Kidney (tissue), 14 donors: ENCODE measurements around the gene USP16. TPM values are rescaled to one million over a fixed set of nuclear protein-coding genes. Genes with fewer than 3 reads are reported as not detected.

ENCODE experiments used
- DNase-seq, 5 donors: peaks; one replicate each; pipeline ENCODE4 v3.0.0-alpha.2; 2013 to 2020
- FAIRE-seq: peaks from 2 replicates; lab custom pipeline; 2012; peaks lifted over from hg19 to GRCh38; lab: Jason Lieb, UNC
- H3K27ac ChIP-seq, 2 donors: one replicate each; pipeline ENCODE4 v1.7.0; 2013; ENCODE audit warnings: low read depth in 2 of 2, low read length in 2 of 2, inconsistent platforms in 1 of 2
- H3K27me3 ChIP-seq: one replicate; pipeline ENCODE4 v1.7.1; 2013; ENCODE audit warnings: low read length, inconsistent platforms; ENCODE audit not compliant: control insufficient read depth, insufficient read depth
- H3K36me3 ChIP-seq, 3 donors: one replicate each; pipeline versions ENCODE4 v1.7.0 to v1.7.1; 2013; ENCODE audit warnings: low read length in 3 of 3, control low read depth in 1 of 3, inconsistent platforms in 1 of 3; ENCODE audit not compliant: insufficient read depth in 3 of 3, control insufficient read depth in 2 of 3
- H3K4me1 ChIP-seq, 3 donors: one replicate each; pipeline versions ENCODE4 v1.7.0 to v1.7.1; 2013; ENCODE audit warnings: low read length in 3 of 3, inconsistent platforms in 1 of 3, low read depth in 1 of 3; ENCODE audit not compliant: control insufficient read depth in 2 of 3, insufficient read depth in 2 of 3
- H3K4me3 ChIP-seq, 3 donors: one replicate each; pipeline versions ENCODE4 v1.7.0 to v1.8.1; 2013; ENCODE audit warnings: low read length in 3 of 3, control low read depth in 1 of 3, inconsistent platforms in 1 of 3
- H3K9ac ChIP-seq, 3 donors: one replicate each; pipeline versions ENCODE4 v1.7.0 to v1.7.1; 2013; ENCODE audit warnings: low read length in 3 of 3, control low read depth in 1 of 3, inconsistent platforms in 1 of 3
- H3K9me3 ChIP-seq, 3 donors: one replicate each; pipeline versions ENCODE4 v1.7.0 to v1.7.1; 2013; ENCODE audit warnings: low read length in 3 of 3, control low read depth in 1 of 3, inconsistent platforms in 1 of 3; ENCODE audit not compliant: control insufficient read depth in 2 of 3, insufficient read depth in 1 of 3
- CTCF ChIP-seq: IDR thresholded peaks from 3 replicates; pipeline ENCODE4 v1.5.1; 2012; ENCODE audit warnings: mild to moderate bottlenecking, moderate library complexity, borderline replicate concordance; ENCODE audit not compliant: insufficient read depth; ENCODE audit errors: extremely low read depth
- intact Hi-C: fragments of 100-400 bp; cut with DNase I; formaldehyde crosslinking; loops from one replicate; pipeline ENCODE4 v1.11.1; 2022
- polyA plus RNA-seq: library from polyadenylated mRNA; stranded (reverse); fragments of 350-450 nt; fragmentation: Illumina TruSeq; extraction: RNeasy Lipid Tissue Mini Kit (QIAGEN cat#74804); gene quantifications from one replicate; pipeline ENCODE4 v1.2.3, GENCODE V29; 2014; ENCODE audit warnings: low read depth, low replicate concordance; ENCODE audit not compliant: insufficient read depth
- total RNA-seq: library from RNA; stranded (reverse); fragmentation: NEBNext Ultra II Directional; extraction: Animal tissue kit (Norgen Biotek cat#: 25700); gene quantifications from one replicate; pipeline ENCODE4 v1.2.1, GENCODE V29; 2021
- donor health status: control.
- donor health status: control.
- donor health status: control.
- donor health status: control.
- donor health status: control.
- donor health status: DM: yes; HTN: yes; CAD: no.
- donor health status: Normal renal cell carcinoma (clear cell type).

The USP16 gene
- total and polyA plus RNA-seq, 2 donors from 2014 or later = 17.8 to 35.8 TPM

GRCh38 chr21:29053656-29054055 lies 29.2 kb downstream of the USP16 start:
- Histone ChIP-seq H3K9me3 (no peaks in the 10 kb centered on the region), H3K9ac (no peak overlapping the region), H3K27ac (no peak overlapping the region), H3K36me3 (peaks cover 17 to 52% (median 42%) of the 10 kb centered on the region in 3 donors), H3K4me1 (no peaks in the 10 kb centered on the region), H3K4me3 (no peak overlapping the region), H3K27me3 (no peaks in the 10 kb centered on the region)
- no peak for DNase-seq
- intact Hi-C loops = no loop called here
- no peak for TF ChIP-seq CTCF
- no peak for FAIRE-seq

GRCh38 chr21:29055080-29055479 lies 30.6 kb downstream of the USP16 start:
- Histone ChIP-seq H3K36me3 (peaks cover 21 to 50% (median 40%) of the 10 kb centered on the region in 3 donors), H3K9ac (no peak overlapping the region), H3K4me1 (no peaks in the 10 kb centered on the region), H3K4me3 (no peak overlapping the region), H3K9me3 (no peaks in the 10 kb centered on the region), H3K27me3 (no peaks in the 10 kb centered on the region), H3K27ac (no peak overlapping the region)
- no peak for TF ChIP-seq CTCF
- intact Hi-C loops = no loop called here
- no peak for DNase-seq
- no peak for FAIRE-seq

DNA sequence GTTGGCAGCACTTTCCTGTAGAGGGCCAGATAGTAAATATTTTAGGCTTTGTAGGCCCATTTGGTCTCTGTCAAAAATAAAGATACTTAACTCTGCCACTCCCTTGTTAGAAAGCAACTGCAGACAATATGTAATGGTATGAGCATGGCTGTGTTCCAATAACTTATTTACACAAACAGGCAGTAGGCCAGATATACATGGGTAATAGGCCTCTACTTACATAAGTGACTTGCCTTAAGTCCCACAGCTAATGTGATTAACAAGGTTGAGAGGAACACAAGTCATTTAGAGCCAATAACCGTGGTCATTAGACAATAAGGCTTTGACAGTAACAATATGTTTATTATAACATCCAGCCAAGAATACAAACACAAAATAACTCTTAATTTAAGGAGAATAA lies 31.5 kb downstream of the USP16 start:
- no peaks in the 10 kb centered on the region for H3K4me1 ChIP-seq
- H3K27ac ChIP-seq = no peak overlapping the region
- DNase-seq (no peak), FAIRE-seq (no peak)
- H3K4me3 ChIP-seq = no peak overlapping the region
- H3K36me3 ChIP-seq = peaks cover 17 to 49% (median 37%) of the 10 kb centered on the region in 3 donors
- no peaks in the 10 kb centered on the region for H3K27me3 ChIP-seq
- H3K9me3 ChIP-seq = no peaks in the 10 kb centered on the region
- no peak overlapping the region for H3K9ac ChIP-seq
- TF ChIP-seq CTCF = no peak
- intact Hi-C loops = no loop called here

DNA sequence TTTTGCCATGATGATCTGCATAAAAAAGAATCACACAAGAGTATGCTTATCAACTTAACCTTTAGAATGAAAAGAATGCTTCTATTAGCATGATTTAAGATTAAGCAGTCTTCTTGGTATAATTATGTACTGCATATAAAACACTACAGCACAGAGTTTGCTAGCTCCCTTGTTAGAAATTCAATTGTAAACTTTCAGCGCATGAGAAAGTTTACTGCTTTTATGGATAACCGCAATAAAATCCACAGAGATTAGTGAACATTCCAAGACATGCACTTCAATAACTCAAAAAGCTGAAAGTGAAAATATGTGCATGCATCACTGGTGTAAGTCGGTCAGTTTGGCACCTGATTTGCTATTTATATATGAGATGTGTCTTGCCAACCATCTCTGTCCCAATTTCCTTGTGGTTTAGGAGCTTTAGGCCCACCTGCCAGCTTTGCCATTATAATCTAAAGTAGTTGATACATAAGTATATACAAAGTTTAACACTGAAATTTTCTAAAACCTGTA lies 32.1 kb downstream of the USP16 start:
- DNase-seq (no peak), FAIRE-seq (no peak)
- intact Hi-C loops = no loop called here
- Histone ChIP-seq H3K9me3 (no peaks in the 10 kb centered on the region), H3K36me3 (peaks cover 17 to 53% (median 39%) of the 10 kb centered on the region in 3 donors), H3K4me3 (no peak overlapping the region), H3K4me1 (no peaks in the 10 kb centered on the region), H3K27me3 (no peaks in the 10 kb centered on the region), H3K9ac (no peak overlapping the region), H3K27ac (no peak overlapping the region)
- no peak for TF ChIP-seq CTCF
